Lower leg skin (tissue), 3 donors: ENCODE results near the gene ABRACL.

ENCODE experiments used
- CTCF ChIP-seq, 3 donors: fragments of 450-650 bp; IDR thresholded peaks; one replicate each; pipeline ENCODE4 v1.5.1; 2016; ENCODE audit warnings: antibody characterized with exemption in 3 of 3, mild to moderate bottlenecking in 3 of 3, moderate library complexity in 2 of 3
- POLR2A ChIP-seq, 2 donors: fragments of 450-650 bp; IDR thresholded peaks; one replicate each; pipeline ENCODE4 v1.6.1; 2016 to 2017; ENCODE audit warnings: antibody characterized with exemption in 2 of 2, mild to moderate bottlenecking in 1 of 2, moderate library complexity in 1 of 2

GRCh38 chr6:138991206-138991605 lies 37.3 kb upstream of the ABRACL start:
- TF ChIP-seq POLR2A (IDR thresholded peaks at IDR 0.05) (no peak), CTCF (IDR thresholded peaks at IDR 0.05) (no peak)
